GM12892 (cell line): Measurements from ENCODE around the gene ST6GALNAC4.
A peak's percentile ranks its signal among the peaks of the same experiment; 100 is the strongest.

ENCODE experiments used
- POLR2A ChIP-seq: IDR thresholded peaks from 2 replicates; pipeline ENCODE4 v1.6.1; 2011; ENCODE audit warnings: low read depth, low read length, control low read depth
- POLR2AphosphoS5 ChIP-seq: IDR thresholded peaks from 2 replicates; pipeline ENCODE4 v1.6.1; 2011; ENCODE audit warnings: low read depth, low read length, control low read depth

DNA sequence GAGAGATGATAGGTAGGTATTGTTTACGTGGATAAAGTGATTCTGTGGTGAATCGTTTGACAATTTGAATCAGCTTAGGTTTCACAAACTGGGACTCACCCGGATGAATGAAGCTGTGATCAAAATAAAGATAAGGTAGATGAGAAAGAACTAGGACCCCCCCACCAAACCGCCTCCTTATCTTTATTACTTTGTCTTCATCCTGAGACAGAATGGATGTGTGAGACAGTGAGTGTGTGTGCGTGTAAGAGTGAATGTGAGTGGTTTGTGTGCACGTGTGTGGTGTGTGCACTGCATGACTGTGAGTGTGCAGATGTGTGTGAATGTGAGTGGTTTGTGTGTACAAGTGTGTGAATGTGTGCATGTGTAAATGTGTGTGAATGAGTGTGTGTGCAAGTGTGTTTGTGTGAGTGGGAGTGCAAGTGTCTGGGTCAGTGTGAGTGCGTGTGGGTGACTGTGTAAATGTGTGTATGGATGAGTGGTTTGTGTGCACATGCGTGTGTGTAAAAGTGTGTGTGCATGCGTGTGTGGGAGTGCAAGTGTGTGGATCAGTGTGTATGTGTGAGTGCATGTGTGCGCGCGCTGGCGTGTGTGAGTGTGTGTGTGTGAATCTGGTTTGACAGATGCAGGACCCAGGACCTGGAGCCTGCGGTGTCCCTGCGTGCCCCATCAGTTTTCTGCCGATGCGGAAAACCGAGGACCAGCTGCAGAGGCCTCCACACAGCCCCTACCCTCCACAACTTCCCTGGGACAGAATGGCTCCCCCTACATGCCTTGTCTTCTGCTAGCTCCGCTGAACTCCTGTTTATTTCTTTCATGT is 51.0 kb downstream of the ST6GALNAC4 start:
- TF ChIP-seq POLR2A: no peak
- TF ChIP-seq POLR2AphosphoS5: peak; percentile 50; the same call in 1 of the 2 replicates
